NCI-H2171 treated with DMSO at 0.1 percent for 48 hours (cell line): Measurements from ENCODE around the gene ARHGAP10.

ENCODE experiments used
- DNase-seq: peaks from one replicate; lab custom pipeline; 2025; lab: John Stamatoyannopoulos, UW

ARHGAP10 gene

GRCh38 chr4:147731580-147732517 lies at the start of gene ARHGAP10:
Gene ARHGAP10 (plus strand): TSS chr4:147732088. CDS start chr4:147732302, 214 bp downstream.
- DNase-seq, result peak; percentile 58

DNA sequence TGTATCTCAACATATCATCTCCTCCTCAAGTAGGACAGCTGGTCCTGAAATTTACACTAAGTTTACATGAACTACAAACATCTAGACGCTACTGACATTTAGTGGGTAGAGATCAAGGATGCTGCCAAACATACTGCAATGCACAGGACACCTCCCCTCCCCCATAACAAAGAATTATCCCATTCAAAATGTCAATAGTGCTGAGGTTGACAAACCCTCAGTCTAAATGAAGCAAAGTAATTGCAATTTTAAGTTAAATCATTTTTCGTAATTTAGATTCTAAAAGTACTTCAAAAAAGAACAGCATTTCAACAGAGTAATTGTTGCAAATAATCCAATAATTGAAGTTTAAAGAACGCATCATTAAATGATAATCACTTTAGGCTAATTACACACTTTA lies 49.1 kb upstream of the ARHGAP10 start:
- no peak for DNase-seq

- peak; percentile 22 for DNase-seq
These were observed 48.7 kb upstream of the ARHGAP10 start for GRCh38 chr4:147683188-147683591.

GRCh38 chr4:147683717-147684700 lies 47.9 kb upstream of the ARHGAP10 start, which contains the start of gene PRMT9:
Gene PRMT9 (minus strand): TSS chr4:147684163. CDS start chr4:147683987, 176 bp downstream.
- DNase-seq, result peak; percentile 69

DNA sequence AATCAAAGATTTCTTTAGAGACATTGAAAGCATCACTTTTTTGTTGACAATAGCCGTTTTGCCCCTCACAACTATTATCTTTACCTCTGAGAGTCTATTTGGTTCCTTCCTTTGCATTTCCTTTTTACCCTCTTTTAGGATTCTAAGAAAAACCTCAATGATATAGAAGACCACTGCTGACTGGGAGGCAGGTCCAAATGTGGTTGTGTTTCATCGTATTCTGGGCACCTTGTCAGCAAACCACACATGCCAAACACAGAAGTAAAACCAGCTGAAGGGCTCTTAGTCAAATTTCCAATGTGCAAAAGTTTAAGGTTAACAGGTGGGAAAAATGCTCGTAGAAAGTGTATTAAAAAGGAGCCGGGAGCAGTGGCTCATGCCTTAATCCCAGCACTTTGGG lies 42.8 kb upstream of the ARHGAP10 start:
- no peak for DNase-seq

DNA sequence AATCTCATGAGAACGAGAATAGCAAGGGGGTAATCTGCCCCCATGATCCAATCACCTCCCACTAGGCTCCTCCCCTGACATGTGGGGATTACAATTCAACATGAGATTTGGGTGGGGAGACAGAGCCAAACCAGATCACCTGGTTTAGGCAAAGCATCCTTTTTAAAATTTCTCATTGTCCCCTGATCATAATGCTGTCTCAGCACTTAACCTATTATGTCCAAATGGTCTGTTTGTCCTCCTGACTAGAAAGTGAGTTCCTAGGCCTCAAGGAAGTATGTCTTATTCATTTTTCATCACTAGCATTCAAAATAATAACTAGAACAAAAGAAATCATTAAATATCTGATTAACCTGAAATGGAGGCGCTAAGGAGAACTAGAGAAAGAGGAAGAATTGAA lies 40.1 kb upstream of the ARHGAP10 start:
- DNase-seq, result no peak

DNA sequence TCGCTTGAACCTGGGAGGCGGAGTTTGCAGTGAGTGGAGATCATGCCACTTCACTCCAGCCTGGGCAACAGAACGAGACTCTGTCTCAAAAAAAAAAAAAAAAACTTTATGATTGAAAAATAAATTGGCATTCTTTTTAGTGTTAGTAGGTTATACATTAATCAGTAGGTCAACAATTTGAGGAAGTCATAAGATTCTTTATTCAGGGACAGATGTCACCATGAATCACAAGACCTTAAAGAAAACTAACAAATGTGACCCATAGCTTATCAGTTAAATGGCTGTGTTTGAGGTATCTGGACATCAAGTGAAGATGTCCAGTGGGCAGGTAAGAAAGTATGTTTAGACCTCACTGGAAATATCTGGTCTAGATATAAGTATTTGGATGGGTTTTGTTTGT lies 38.7 kb upstream of the ARHGAP10 start:
- no peak for DNase-seq

DNA sequence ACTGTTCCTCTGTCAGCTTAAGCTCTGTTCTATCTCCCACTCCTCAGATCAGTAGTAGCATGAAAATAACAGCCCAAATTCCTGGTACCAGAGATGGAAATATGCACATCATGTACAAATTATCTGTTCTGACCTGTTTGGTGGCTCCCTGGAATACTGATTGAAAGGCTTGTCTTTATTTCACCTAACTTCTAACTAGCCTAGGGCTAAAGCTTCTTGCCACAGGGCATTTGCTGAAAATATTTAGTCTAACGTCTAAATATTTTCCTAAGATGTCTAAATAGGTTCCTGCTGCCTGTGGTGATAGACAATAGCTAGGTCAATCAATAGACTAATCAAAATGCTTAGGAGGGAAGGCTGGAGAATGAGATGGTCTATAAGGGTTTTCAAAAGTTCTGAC lies 35.0 kb upstream of the ARHGAP10 start:
- no peak for DNase-seq

DNA sequence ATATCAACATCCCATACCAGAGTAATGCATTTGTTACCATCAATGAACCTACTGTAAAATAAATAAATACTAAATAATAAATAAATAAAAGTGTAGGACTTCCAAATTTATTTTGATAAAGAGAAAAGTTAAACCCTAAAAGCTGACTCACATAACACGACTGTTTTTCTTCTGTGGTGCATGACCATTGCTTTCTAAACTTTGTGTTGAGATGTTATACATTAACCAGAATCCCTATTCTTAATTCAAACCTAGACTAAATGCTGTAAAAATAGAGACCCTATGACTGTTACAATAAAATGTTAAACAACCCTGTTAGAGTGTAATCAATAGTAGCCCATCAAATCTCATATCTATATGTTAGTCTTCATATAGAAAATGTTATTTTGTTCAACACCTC lies 27.0 kb upstream of the ARHGAP10 start:
- no peak for DNase-seq

GRCh38 chr4:147707892-147708672 lies 23.8 kb upstream of the ARHGAP10 start:
- peak; percentile 15 for DNase-seq

DNA sequence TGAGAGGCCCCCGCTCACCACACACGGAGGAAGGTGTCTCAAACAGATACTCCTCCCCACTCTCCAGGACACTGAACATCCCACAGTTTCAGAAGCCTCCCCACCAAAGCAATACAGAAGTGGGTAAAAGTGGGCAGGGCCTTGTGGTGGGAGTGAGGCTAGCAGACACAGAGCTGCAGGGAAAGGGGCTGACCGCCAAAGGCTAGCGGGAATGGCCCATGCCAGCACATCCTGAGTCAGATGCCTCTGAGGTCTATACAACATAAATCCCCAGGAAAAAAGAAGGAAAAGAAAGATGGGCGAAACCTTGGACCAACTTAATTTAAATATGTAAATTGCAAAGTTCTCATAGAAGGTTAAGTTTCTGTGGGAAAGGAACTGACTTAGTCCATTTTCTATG lies 21.9 kb upstream of the ARHGAP10 start:
- DNase-seq, result no peak

DNA sequence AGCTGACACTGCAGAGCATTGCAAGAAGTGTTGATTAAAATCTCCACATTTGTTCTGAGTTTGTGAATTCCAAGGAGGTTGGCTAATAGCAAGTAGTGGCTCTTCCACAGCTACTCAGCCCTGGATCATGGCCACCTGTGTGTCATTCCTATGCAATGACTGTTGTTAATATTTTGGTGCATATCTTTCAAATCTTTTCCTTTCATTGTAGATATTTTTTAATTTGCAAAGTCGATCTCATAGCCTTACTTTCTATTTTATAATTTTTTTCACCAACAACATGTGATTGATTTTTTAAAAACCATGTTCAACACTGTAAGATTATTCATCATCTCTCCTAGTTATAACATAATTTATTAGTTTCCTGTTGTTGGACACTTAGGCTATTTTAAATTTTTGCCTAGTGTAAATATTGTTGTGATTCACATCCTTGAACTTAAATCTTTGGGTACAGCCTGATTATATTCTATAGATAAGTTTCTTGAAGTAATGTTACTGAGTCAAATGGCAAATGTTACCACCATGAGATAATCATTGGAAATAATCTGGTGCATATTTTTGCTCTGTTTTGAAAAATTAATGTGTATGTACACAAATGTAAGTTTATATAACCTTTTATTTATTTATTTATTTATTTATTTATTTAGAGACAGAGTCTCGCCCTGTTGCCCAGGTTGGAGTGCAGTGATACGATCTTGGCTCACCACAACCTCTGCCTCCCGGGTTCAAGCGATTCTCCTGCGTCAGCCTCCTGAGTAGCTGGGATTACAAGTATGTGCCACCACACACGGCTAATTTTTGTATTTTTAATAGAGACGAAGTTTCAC lies 17.1 kb upstream of the ARHGAP10 start:
- no peak for DNase-seq

DNA sequence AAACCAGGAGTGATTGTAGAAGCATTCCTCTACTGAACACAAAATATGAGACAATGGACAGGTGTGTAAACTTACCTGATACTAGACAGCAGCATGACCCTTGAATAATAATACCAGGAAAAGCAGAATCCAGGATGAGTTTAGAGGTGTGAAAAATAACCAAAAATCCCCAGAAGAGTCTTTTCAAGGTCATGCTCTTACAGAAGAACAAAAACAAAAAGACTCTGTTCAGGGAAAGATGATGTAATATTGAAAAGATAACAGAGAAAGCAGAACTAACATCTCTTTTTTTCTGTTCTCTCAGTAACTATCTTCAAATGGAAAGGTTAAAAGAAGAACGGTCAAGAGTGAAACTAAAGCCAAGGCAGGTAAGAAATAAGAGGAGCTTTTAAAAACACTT lies 14.0 kb upstream of the ARHGAP10 start:
- DNase-seq, result no peak

DNA sequence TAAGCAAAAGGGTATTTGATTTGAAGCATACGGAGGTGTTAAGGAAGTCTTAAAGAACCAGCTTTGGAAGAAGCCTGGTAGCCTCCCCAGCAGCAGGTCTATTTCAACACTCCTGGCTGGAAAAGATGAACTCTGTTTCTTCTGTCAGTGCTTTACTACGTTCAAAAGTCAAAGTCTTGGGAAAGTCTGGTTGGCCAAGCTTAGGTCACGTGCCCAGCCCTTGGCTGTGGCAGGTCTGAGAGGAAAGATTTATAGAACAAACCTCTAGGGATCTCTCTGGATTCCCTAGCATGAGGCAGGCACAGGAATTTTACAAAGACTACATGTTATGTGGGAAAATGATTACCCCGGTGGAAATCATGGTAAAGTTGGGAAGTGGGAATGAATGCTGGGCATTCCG lies 8.6 kb upstream of the ARHGAP10 start:
- DNase-seq, result no peak

GRCh38 chr4:147724468-147725201 lies 7.3 kb upstream of the ARHGAP10 start:
- DNase-seq, result no peak

- DNase-seq, result no peak
These were observed 6.2 kb upstream of the ARHGAP10 start for GRCh38 chr4:147725673-147726072.

GRCh38 chr4:147727476-147728028 lies 4.3 kb upstream of the ARHGAP10 start:
- DNase-seq, result no peak

- no peak for DNase-seq
These were observed 1.6 kb upstream of the ARHGAP10 start for GRCh38 chr4:147730333-147730732.

DNA sequence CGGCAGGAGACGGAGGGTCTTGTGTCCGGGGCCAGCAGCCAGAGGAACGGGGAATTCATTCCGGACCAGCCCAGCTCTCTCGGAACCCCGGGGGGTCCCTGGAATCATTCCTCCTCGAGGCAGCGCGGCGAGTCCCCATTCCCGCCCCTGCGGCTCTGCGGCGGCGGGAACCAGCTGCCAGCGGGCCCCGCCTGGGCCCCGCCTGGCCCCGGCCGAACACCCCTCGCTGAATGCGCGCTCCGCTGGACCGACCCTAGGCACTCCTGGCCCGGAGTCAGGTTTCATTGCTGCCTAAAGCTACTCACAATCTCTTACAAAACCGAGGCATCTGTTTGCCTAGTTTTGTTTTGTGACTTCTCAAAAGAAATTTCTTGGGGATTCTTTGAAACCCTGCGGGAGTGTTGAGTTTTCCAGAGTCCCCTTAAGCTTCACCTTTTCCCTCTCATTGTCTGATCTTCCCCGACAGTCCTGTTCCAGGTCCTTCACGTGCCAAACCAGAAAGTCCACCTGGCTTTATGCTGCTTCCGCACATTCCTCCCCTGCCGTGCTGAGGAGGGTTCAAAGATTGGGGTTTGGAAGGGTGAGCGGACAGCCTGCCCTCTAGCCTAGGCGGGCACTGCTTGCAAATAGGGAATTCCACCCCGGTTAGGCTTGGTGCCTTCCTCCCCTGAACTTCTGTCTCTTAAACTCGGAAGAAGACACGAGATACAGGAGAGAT lies 789 bp downstream of the ARHGAP10 start:
- DNase-seq, result peak; percentile 27
